Memory B cell (primary cell): ENCODE results near the gene PCSK5.

Experiments
- ATAC-seq: fragments of 150-1000 bp; cut with Tn5 transposase; 2 replicates; pipeline ENCODE4 v1.10.0; 2021; ENCODE audit warnings: low read depth, mild to moderate bottlenecking, moderate library complexity
- DNase-seq, 2 donors: peaks; one replicate each; pipeline ENCODE4 v3.0.0; 2022; ENCODE audit warnings: low spot score in 2 of 2
- H3K27ac Mint-ChIP-seq: one replicate; pipeline ENCODE4 v1.8.0; 2022; ENCODE audit warnings: mild to moderate bottlenecking, moderate library complexity, mixed read lengths
- H3K27me3 Mint-ChIP-seq: one replicate; pipeline ENCODE4 v1.8.0; 2022; ENCODE audit warnings: mixed read lengths
- H3K36me3 Mint-ChIP-seq: one replicate; pipeline ENCODE4 v1.8.0; 2022; ENCODE audit warnings: mild to moderate bottlenecking, mixed read lengths
- H3K4me1 Mint-ChIP-seq: one replicate; pipeline ENCODE4 v1.8.0; 2022; ENCODE audit warnings: mixed read lengths
- H3K4me3 Mint-ChIP-seq: one replicate; pipeline ENCODE4 v1.8.0; 2022; ENCODE audit warnings: mild to moderate bottlenecking, moderate library complexity, mixed read lengths
- H3K9me3 Mint-ChIP-seq: one replicate; pipeline ENCODE4 v1.8.0; 2022; ENCODE audit warnings: mixed read lengths

The PCSK5 gene

DNA sequence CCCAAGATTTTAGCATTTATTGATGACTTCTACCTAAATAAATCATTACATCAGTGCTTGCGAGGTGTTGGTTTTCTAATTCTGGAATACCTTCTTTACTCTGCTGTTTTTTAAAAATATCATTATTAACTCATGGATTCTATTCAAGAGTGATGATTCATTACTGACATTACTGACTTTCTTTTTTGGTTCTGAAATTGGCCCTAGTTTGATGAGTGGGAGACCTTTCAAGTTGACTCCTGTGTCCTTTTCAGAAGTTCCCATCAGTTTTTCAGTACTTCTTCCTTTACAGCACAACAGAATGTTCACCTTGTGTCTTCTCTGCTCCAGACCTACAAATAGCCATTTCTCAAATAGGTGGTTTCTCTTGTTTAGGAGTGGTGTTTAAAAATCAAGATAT lies 114.1 kb downstream of the PCSK5 start:
- Mint-ChIP-seq H3K36me3 (no peaks in the 10 kb centered on the region), H3K4me1 (no peaks in the 10 kb centered on the region), H3K27me3 (no peaks in the 10 kb centered on the region), H3K27ac (no peak overlapping the region), H3K9me3 (peaks cover 4% of the 10 kb centered on the region), H3K4me3 (no peak overlapping the region)
- DNase-seq (no peak), ATAC-seq (no peak)

DNA sequence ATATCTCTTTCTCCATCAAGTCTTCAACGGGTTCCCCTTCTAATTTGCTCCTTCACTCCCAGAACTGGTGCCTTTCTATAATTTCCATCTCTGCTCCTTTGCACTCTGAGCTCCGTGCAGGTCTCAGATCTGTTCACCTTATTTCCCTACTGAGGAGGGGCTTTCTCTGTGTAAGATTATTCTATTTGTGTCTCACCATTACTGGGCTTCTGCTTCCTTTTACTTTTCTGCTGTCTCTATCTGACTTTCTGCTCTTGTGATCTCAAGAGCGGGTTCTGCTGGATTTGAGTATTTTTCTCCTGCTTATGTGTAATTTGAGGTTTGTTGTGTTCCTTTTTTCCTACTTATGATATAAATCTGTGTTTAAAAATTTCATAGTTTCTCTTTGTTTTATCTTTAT lies 117.5 kb downstream of the PCSK5 start:
- H3K27ac Mint-ChIP-seq = no peak overlapping the region
- peaks cover 4% of the 10 kb centered on the region for H3K9me3 Mint-ChIP-seq
- no peaks in the 10 kb centered on the region for H3K27me3 Mint-ChIP-seq
- DNase-seq (no peak), ATAC-seq (no peak)
- H3K36me3 Mint-ChIP-seq = no peaks in the 10 kb centered on the region
- H3K4me1 Mint-ChIP-seq = no peaks in the 10 kb centered on the region
- no peak overlapping the region for H3K4me3 Mint-ChIP-seq

DNA sequence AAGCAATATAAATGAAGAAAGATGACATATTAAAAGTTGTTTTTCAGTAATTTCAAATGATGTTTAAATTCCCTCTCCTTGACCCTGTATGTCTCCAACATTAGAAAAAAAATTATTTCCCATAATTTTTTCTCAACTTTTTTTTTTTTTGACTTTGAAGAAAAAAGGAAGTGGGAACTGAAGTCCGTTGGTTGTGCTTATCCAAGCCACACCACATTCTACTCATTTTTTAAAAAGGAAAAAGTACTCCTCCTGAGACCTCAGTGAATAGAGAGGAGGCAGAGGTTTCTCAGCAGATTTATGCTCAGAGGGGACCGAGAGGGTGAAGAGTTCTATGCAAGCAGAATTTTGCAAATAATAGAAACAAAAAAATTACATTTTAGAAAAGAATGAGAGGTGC lies 123.3 kb downstream of the PCSK5 start:
- DNase-seq (no peak), ATAC-seq (no peak)
- no peak overlapping the region for H3K27ac Mint-ChIP-seq
- H3K4me3 Mint-ChIP-seq = no peak overlapping the region
- peaks cover 1% of the 10 kb centered on the region for H3K27me3 Mint-ChIP-seq
- no peaks in the 10 kb centered on the region for H3K4me1 Mint-ChIP-seq
- H3K36me3 Mint-ChIP-seq = no peaks in the 10 kb centered on the region
- peaks cover under 1% of the 10 kb centered on the region for H3K9me3 Mint-ChIP-seq

DNA sequence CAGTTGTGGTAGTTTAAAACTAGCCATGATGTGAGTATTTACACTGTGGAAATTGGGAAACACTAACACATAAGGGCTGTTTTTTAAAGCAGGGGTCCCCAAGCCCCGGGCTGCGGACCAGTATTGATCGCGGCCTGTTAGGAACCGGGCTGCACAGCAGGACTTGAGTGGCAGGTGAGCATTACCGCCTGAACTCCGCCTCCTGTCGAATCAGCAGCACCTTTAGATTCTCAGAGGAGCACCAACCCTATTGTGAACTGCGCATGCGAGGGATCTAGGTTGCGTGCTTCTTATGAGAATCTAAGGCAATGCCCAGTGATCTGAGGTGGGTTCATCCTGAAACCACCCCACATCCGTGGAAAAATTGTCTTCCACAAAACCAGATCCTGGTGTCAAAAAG lies 127.8 kb downstream of the PCSK5 start:
- ATAC-seq (no peak), DNase-seq (no peak)
- Mint-ChIP-seq H3K27me3 (peaks cover 3% of the 10 kb centered on the region), H3K36me3 (no peaks in the 10 kb centered on the region), H3K27ac (no peak overlapping the region), H3K9me3 (peaks cover 1% of the 10 kb centered on the region), H3K4me1 (no peaks in the 10 kb centered on the region), H3K4me3 (no peak overlapping the region)

DNA sequence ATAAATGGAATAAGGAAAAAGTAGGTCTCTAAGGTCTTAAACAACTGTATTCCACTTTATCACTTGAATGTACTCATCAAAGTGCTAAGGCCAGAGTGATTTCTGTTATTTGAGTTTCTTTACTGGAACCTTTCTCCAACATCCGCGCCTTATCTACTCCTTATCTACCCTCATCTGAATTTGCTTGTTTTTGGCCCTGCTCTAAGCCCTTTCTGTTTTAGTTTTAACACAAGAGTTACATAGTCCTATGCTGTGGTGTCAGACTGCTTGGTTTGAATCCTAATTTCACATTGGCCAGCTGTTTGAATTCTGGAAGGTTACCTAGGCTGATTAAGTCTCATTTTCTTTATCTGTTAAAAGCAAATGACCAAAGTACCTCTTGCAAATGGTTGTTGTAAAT lies 128.3 kb downstream of the PCSK5 start:
- peaks cover 3% of the 10 kb centered on the region for H3K27me3 Mint-ChIP-seq
- DNase-seq = no peak
- no peaks in the 10 kb centered on the region for H3K36me3 Mint-ChIP-seq
- H3K9me3 Mint-ChIP-seq = peaks cover 1% of the 10 kb centered on the region
- H3K27ac Mint-ChIP-seq = no peak overlapping the region
- no peaks in the 10 kb centered on the region for H3K4me1 Mint-ChIP-seq
- H3K4me3 Mint-ChIP-seq = no peak overlapping the region
- ATAC-seq = no peak

DNA sequence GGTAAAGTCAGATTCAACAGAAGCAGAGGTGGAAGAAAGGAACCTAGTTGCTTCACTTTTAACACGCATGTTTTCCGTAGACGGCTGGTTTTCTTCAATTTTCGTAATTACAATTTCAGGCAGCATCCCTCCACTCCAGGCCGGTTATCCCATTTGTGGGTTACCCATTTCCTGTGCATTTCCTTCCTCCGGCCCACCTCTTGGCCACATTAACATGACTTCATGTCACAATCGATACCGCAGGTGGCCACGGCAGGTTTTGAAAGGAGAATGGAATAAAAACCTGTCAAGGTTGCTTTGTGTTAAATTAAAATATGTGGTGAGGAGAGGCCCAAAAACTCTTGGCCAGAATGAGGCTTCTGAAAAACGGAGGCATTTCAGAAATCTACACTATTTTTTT lies 130.2 kb downstream of the PCSK5 start:
- Mint-ChIP-seq H3K27ac (no peak overlapping the region), H3K36me3 (no peaks in the 10 kb centered on the region), H3K27me3 (peaks cover 3% of the 10 kb centered on the region), H3K4me3 (no peak overlapping the region), H3K9me3 (peaks cover 1% of the 10 kb centered on the region), H3K4me1 (no peaks in the 10 kb centered on the region)
- no peak for DNase-seq
- no peak for ATAC-seq

DNA sequence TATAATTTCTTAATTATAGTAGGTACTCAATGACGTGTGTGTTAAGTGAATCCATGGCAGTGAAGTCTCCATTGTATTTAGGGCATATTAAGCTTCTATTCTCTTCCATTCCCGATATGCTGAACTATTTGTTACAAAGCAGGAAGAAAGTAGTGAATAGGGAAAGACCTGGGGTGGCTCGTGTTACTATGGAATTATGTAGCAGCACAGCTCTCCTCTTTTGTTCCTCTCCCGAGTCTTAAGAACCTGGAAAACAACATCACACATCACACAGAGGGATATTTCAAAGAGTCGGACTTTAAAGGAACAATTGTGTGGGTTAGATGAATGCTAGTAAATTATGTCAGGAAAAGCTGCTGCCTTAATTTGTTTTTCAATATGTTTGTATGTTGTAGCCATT lies 131.8 kb downstream of the PCSK5 start:
- Mint-ChIP-seq H3K9me3 (peaks cover 2% of the 10 kb centered on the region), H3K4me3 (no peak overlapping the region), H3K27me3 (peaks cover 1% of the 10 kb centered on the region), H3K4me1 (no peaks in the 10 kb centered on the region), H3K27ac (no peak overlapping the region), H3K36me3 (no peaks in the 10 kb centered on the region)
- DNase-seq (no peak), ATAC-seq (no peak)

DNA sequence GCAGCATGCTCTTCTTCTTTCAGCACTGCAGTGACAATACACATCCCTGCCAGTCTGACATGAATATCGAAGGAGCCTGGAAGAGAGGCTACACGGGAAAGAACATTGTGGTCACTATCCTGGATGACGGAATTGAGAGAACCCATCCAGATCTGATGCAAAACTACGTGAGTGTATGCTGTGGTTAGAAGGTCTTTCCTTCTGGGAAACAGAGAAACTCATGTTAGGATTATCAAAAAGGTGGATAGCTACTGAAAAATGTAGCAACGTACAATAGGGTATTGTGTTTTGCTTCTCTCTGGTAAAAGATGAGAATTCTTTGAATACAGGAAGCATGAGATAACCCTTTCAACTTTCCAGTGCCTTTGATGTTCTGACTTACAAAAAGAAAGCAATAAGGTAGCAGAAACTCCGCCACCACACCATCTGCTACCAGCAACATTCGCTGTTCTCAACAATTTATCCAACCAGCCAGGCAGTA lies 133.3 kb downstream of the PCSK5 start:
- DNase-seq = no peak
- no peak for ATAC-seq
- peaks cover 6% of the 10 kb centered on the region for H3K9me3 Mint-ChIP-seq
- no peak overlapping the region for H3K4me3 Mint-ChIP-seq
- no peak overlapping the region for H3K27ac Mint-ChIP-seq
- no peaks in the 10 kb centered on the region for H3K36me3 Mint-ChIP-seq
- H3K4me1 Mint-ChIP-seq = no peaks in the 10 kb centered on the region
- H3K27me3 Mint-ChIP-seq = peaks cover 1% of the 10 kb centered on the region

DNA sequence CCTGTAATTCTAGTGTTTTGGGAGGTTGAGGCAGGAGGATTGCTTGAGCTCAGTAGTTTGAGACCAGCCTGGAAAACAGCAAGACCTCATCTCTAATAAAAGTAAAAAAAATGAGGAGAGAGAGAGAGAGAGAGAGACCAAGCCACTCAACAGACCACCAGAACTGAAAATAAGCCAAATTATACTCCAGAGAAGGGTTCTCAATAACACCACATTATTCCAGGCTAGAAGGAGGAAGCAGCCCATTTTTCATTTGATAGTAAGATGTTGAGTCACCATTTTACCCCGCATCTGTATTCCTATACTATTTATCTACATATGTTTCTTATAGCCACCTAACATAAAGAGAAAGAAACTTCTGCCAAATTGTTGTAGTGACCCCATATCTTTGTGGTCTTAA lies 134.8 kb downstream of the PCSK5 start:
- Mint-ChIP-seq H3K27ac (no peak overlapping the region), H3K4me1 (no peaks in the 10 kb centered on the region)
- DNase-seq = no peak

DNA sequence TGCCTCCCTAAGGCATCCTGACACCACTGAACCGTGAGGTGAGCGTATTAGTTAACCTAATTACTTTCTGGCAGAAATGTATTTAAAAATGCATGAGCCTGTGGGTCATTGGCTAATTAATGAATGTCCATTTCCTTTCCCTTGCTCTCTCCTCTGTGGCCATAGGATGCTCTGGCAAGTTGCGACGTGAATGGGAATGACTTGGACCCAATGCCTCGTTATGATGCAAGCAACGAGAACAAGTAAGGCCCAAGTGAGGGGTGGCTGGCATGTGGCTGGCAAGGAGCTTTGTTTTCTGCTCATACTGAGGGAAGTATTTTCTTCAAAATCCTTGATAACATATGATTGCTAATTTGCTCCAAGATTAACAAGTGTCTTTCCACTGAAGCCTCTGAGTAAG lies 136.3 kb downstream of the PCSK5 start:
- Mint-ChIP-seq H3K4me3 (no peak overlapping the region), H3K27ac (no peak overlapping the region)

More for the DNA sequence above, 134.8 kb downstream of the PCSK5 start:
- Mint-ChIP-seq H3K4me3 (no peak overlapping the region), H3K9me3 (peaks cover 5% of the 10 kb centered on the region), H3K36me3 (no peaks in the 10 kb centered on the region), H3K27me3 (peaks cover 1% of the 10 kb centered on the region)
- ATAC-seq = no peak

DNA sequence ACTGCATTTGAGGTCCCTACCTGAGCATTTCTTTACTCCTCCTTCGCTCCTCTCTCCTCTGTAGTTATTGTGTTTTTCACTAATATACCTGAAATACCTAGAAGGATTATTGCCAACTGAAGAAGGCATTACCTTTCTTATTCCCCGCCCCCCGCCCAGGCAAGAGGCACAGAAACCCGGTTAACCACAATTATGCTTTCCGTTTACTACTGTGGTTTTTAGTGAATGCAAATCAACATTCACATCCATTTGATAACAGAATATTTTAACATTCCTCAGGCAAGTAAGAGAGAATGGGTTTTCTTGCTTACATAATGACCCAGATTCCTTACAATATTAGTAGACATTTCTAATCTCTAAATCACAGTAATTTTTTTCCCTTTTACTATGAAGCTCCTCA lies 136.9 kb downstream of the PCSK5 start:
- no peak overlapping the region for H3K27ac Mint-ChIP-seq
- H3K9me3 Mint-ChIP-seq = peaks cover 8% of the 10 kb centered on the region
- no peak for DNase-seq
- H3K4me3 Mint-ChIP-seq = no peak overlapping the region
- H3K4me1 Mint-ChIP-seq = no peaks in the 10 kb centered on the region
- no peaks in the 10 kb centered on the region for H3K27me3 Mint-ChIP-seq
- no peak for ATAC-seq
- no peaks in the 10 kb centered on the region for H3K36me3 Mint-ChIP-seq

More for the DNA sequence above, 136.3 kb downstream of the PCSK5 start:
- no peak for ATAC-seq
- DNase-seq = no peak
- H3K36me3 Mint-ChIP-seq = no peaks in the 10 kb centered on the region
- H3K9me3 Mint-ChIP-seq = peaks cover 5% of the 10 kb centered on the region
- no peaks in the 10 kb centered on the region for H3K4me1 Mint-ChIP-seq
- no peaks in the 10 kb centered on the region for H3K27me3 Mint-ChIP-seq

DNA sequence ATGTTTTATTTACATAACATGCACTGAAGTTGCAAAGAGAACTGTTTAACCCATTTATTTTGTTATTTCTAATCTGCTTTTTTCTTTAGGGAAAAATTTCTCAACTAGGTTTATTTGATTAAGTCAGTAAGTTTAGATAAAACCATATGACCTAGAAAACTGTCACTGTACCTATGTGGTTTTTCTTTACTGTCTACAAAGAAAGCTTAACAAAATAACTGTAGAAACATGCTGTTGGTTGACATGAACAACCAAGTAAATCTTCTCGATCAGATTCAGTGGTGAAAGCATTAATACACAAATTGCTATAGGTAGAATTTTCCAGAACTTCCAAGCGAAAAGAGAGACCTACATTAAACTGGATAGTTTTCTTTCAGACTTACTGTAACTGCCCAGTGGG lies 137.4 kb downstream of the PCSK5 start:
- no peaks in the 10 kb centered on the region for H3K36me3 Mint-ChIP-seq
- DNase-seq (no peak), ATAC-seq (no peak)
- no peaks in the 10 kb centered on the region for H3K4me1 Mint-ChIP-seq
- H3K9me3 Mint-ChIP-seq = peaks cover 8% of the 10 kb centered on the region
- H3K27ac Mint-ChIP-seq = no peak overlapping the region
- no peak overlapping the region for H3K4me3 Mint-ChIP-seq
- no peaks in the 10 kb centered on the region for H3K27me3 Mint-ChIP-seq

DNA sequence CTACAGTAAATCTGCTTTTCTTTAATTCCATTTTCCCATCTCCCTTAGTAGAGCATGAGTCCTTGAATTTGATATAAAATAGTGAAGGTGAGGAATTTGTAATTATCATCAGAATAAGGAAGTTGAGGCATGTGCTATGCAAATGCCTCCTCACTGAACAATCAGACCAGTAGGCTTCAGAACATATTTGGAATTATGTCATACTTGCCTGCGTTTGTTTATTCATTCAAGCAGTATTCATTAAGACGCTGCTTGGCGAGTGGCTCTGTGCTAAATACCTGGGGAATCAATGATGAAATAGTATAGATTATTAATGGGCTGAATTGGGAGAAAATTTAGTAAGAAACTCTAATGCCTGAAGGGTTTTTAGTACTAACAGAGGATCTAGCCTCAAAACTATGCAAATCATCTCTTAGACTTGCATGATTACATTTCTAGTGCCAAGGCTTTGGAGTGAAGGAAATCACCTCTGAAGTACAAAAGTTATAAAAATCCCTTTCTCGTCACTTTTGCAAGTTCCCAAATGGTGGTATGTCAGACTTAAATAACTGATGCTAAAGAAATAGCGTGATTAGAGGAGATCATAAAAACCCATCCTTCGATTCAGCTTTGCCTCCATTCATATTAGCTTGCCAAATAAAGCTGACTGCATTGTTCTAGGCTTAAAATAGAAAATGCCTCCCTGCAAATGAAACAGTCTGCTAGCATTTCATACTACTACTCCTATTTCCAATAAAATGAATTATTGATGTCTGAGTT lies 141.7 kb downstream of the PCSK5 start:
- no peaks in the 10 kb centered on the region for H3K4me1 Mint-ChIP-seq
- H3K27ac Mint-ChIP-seq = no peak overlapping the region
- H3K36me3 Mint-ChIP-seq = no peaks in the 10 kb centered on the region
- H3K27me3 Mint-ChIP-seq = no peaks in the 10 kb centered on the region
- no peak for DNase-seq
- peaks cover 8% of the 10 kb centered on the region for H3K9me3 Mint-ChIP-seq
- ATAC-seq = no peak
- H3K4me3 Mint-ChIP-seq = no peak overlapping the region

DNA sequence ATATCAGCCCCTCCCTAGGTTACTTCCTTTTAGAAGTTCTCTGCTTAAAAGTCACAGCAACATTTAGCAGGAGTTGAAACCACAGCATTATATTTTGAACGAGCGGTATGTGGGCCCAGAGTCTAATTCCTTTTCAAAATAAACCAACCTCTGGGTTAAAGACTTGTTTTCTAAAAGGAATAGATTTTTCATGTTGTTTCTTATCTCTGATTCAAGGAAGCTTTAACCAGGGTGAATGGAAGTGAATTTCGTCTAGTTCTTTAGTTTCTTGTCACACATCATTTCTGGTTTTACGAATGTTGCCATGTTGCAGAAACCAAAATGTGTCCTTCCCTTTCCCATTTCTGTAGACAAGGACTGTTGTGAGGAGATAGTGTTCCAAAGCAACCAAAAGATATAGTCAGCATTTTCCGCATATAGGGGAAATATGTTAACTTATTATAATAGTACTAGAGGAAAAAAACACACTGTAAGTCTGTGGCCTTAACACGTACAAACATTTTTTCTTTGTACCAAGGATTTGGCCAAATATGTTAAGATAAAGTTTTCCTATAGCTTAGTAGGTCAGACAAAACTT lies 142.4 kb downstream of the PCSK5 start:
- H3K27me3 Mint-ChIP-seq = no peaks in the 10 kb centered on the region
- H3K9me3 Mint-ChIP-seq = peaks cover 6% of the 10 kb centered on the region
- no peaks in the 10 kb centered on the region for H3K36me3 Mint-ChIP-seq
- no peak for ATAC-seq
- H3K27ac Mint-ChIP-seq = no peak overlapping the region
- H3K4me1 Mint-ChIP-seq = no peaks in the 10 kb centered on the region
- no peak for DNase-seq
- H3K4me3 Mint-ChIP-seq = no peak overlapping the region

DNA sequence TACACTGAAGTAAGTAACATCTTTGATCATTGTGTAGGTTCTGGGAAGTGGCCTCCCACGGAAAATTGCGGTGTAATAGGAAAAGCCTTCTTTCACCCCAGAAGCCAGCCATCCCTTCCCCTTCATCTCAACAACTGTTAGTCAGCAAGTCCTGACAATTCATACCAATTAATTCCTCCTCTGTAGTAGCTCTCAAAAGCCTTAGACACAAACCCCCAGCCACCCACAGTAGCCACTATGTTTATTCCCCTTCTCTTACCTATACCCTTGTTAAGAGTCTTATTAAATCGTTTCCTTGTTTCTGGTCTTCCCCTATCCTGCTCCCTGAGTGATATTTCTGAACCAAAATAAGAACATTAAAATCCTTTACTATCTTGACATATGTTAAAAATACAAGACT lies 143.6 kb downstream of the PCSK5 start:
- Mint-ChIP-seq H3K27ac (no peak overlapping the region), H3K27me3 (no peaks in the 10 kb centered on the region), H3K4me3 (no peak overlapping the region), H3K36me3 (no peaks in the 10 kb centered on the region), H3K9me3 (peaks cover 4% of the 10 kb centered on the region), H3K4me1 (no peaks in the 10 kb centered on the region)
- DNase-seq (no peak), ATAC-seq (no peak)
